ENCODE results near the gene PIGN. TPM values are rescaled to one million over a fixed set of nuclear protein-coding genes. Genes with fewer than 3 reads are reported as not detected.

PIGN gene
- total RNA-seq, 1 experiment from 2014 or later, result 52.5 TPM

GRCh38 chr18:61991836-61992235, 195.0 kb downstream of the PIGN start:
- DNase-seq, result no peak
- CTCF ChIA-PET, result no interaction called here
- H3K36me3 Mint-ChIP-seq (ENCODE audit: insufficient read depth, unreplicated experiment), result peaks cover 6% of the 10 kb centered on the region
- no peak for TF ChIP-seq CTCF (IDR thresholded peaks at IDR 0.05; ENCODE audit: unreplicated experiment)
- H3K4me1 Mint-ChIP-seq (ENCODE audit: low read depth, unreplicated experiment), result peaks cover 19% of the 10 kb centered on the region
- no TSS peak for BruUV-seq (replicated peaks)
- H3K4me3 Mint-ChIP-seq (ENCODE audit: low read depth, unreplicated experiment), result no peak overlapping the region
- peak overlapping the region; percentile 72 for H3K27ac Mint-ChIP-seq (ENCODE audit: unreplicated experiment)
- no peaks in the 10 kb centered on the region for H3K9me3 Mint-ChIP-seq (ENCODE audit: low read depth, unreplicated experiment)
- H3K27me3 Mint-ChIP-seq (ENCODE audit: unreplicated experiment), result no peaks in the 10 kb centered on the region
- intact Hi-C loops (cut with micrococcal nuclease; ENCODE audit: unreplicated experiment), result no loop called here

GRCh38 chr18:61991201-61991600, 195.7 kb downstream of the PIGN start:
- no TSS peak for BruUV-seq (replicated peaks)
- DNase-seq, result no peak
- H3K4me3 Mint-ChIP-seq (ENCODE audit: low read depth, unreplicated experiment), result no peak overlapping the region
- H3K27me3 Mint-ChIP-seq (ENCODE audit: unreplicated experiment), result no peaks in the 10 kb centered on the region
- TF ChIP-seq CTCF (IDR thresholded peaks at IDR 0.05; ENCODE audit: unreplicated experiment), result no peak
- peaks cover 19% of the 10 kb centered on the region for H3K4me1 Mint-ChIP-seq (ENCODE audit: low read depth, unreplicated experiment)
- intact Hi-C loops (cut with micrococcal nuclease; ENCODE audit: unreplicated experiment), result no loop called here
- no peak overlapping the region for H3K27ac Mint-ChIP-seq (ENCODE audit: unreplicated experiment)
- H3K36me3 Mint-ChIP-seq (ENCODE audit: insufficient read depth, unreplicated experiment), result peaks cover 6% of the 10 kb centered on the region
- CTCF ChIA-PET, result no interaction called here
- no peaks in the 10 kb centered on the region for H3K9me3 Mint-ChIP-seq (ENCODE audit: low read depth, unreplicated experiment)

Other genes with a start within 250 kb of the PIGN start
- gene RELCH, start 199 bp upstream of the PIGN start, total RNA-seq (2022), result 54.5 and 63.9 TPM in 2 replicates
- gene TNFRSF11A, start 138.3 kb upstream of the PIGN start, total RNA-seq (2022), result 94.6 and 126 TPM in 2 replicates